Renal cortex interstitium (tissue), 11 donors: ENCODE measurements around the gene PKNOX2. TPM values are rescaled to one million over a fixed set of nuclear protein-coding genes. Genes with fewer than 3 reads are reported as not detected.

Experiments used
- DNase-seq, 11 donors: peaks; one replicate each; pipeline ENCODE4 v3.0.0-alpha.2; 2013; ENCODE audit warnings: low read depth in 9 of 11, low spot score in 4 of 11; ENCODE audit errors: extremely low read depth in 1 of 11
- polyA plus RNA-seq, 3 donors: library from polyadenylated mRNA; unstranded; fragments of 120-200 nt; gene quantifications; one replicate each; pipeline ENCODE4 v1.2.1, GENCODE V29; 2013; ENCODE audit not compliant: insufficient read length in 3 of 3

The PKNOX2 gene
- polyA plus RNA-seq, 3 donors, result 12.4 to 14.6 (median 13.9) TPM

- peak in 6 of 11 donors; percentile 60 to 85 (median 70) for DNase-seq
Observed at GRCh38 chr11:125376117-125376516, 211.6 kb downstream of the PKNOX2 start.

DNA sequence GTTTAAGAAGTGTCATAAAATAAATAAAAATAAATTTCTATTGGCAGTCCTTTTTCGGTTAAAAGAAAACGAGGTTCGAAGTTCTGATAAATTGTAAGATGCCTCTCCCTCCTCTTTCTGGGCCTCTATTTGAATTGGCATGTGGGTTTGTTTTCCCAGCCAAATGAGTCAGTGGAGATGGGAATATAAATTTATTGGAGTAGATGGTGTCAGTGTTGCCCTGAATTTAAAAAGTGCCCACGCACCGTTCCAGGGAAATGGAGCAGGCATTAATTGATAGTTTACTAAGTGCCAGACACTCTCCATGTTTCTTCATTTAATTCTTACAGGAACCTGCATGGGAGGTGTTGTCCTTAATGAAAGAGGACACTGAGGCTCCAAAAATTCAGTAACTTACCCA is 212.3 kb downstream of the PKNOX2 start:
- no peak for DNase-seq

DNA sequence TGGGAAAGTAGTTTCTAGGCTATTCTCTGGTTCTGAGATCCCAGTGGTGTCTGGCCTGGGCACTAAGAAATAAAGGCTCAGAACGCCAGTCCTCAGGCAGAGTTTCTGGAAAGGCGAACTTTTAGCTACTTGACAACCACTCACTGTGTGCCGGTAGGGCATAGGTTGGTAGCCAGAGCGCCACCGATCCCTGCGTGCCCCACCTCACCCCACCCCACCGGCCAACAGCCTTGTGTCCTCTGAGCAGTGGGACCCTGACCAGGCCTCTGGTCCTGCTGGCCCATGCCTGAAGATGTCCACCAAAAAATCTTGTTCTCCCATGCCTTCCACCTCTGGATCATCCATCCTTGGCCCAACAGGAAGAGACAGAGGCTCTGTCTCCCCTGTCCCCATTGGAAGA is 213.5 kb downstream of the PKNOX2 start:
- no peak for DNase-seq

DNA sequence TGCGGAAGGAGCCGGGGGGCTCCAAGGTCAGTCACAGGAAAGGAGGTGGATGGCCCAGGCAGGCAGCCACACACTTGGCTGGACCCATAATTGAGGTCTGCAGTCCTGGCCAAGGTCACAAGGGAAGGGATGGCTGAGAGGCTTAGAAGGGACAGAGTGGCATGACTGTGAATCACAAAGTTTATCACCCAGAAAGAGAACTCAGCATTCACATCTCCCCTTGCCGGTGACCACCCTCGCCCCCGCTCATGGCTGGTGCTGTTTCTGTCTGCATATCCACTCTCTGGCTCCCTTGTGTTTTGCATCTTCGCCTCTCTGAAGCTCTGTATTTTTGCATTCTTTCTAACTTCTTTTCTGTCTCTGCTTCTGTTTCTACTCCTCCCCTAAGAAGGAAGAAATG is 214.0 kb downstream of the PKNOX2 start:
- peak in 3 of 11 donors; percentile 47 to 65 (median 63) for DNase-seq

GRCh38 chr11:125379565-125379964 is 215.0 kb downstream of the PKNOX2 start:
- DNase-seq, result no peak

DNA sequence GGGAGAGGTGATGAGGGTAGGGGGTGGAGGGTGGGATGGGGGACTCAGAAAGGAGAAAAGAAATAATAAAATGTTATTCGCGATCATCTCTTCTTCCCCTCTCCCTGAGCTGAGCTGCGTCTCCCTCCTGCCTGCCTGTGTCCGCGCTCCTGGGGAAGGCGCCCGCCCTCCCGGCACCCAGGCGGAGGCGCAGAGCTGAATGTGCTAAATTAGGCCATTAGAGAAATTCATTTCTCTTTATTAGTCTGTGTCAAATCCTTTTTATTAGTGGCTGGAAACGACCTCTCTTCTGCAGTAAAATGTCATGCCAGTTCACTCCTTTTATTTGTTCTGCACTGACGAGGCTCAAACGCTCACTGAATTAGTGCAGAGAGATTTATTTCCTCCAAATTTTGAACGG is 215.4 kb downstream of the PKNOX2 start:
- no peak for DNase-seq

GRCh38 chr11:125380756-125381445 is 216.3 kb downstream of the PKNOX2 start:
- no peak for DNase-seq

- no peak for DNase-seq
Observed at GRCh38 chr11:125381499-125382044, 217.0 kb downstream of the PKNOX2 start.

DNA sequence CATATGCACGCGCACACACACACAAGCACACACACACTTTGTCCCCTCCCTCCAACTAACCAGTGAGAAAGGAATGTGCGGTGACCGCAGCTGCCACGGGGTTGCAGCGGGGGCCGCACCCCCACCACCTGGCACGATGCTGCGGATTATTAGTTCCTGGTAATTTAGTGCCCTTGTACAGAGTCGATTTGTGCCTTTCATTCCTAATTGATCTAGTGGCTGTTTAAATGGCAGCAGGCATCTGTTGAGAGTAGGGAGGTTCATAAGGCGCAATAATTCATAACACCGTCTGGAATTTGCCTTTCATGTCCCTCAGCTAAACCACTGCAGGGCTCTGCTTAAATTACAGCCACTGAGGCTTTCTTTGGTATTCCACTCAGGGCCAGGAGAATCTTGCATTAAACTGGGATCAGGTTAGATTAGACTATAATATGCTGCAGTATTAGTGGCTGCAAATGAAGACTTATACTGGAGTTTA is 217.8 kb downstream of the PKNOX2 start:
- DNase-seq, result no peak

- no peak for DNase-seq
Observed at GRCh38 chr11:125382822-125383221, 218.3 kb downstream of the PKNOX2 start.

DNA sequence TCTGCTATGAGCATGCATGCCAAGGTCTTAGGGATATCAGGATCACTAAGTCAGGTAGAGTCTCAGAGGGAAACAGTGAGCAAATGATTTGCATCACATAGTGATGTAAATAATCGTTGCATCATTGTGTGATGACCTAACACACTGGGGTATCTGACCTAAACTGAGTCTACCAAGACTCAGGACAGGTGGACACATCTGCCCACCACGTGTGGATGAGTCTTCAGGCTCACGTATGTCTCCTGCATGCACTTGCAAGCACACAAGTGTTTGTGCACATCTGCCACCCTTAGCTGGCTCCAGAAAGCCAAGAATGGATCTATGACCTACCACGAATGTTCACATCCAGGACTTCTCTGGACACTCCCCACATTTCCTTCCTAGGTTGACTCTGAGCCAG is 220.3 kb downstream of the PKNOX2 start:
- no peak for DNase-seq

DNA sequence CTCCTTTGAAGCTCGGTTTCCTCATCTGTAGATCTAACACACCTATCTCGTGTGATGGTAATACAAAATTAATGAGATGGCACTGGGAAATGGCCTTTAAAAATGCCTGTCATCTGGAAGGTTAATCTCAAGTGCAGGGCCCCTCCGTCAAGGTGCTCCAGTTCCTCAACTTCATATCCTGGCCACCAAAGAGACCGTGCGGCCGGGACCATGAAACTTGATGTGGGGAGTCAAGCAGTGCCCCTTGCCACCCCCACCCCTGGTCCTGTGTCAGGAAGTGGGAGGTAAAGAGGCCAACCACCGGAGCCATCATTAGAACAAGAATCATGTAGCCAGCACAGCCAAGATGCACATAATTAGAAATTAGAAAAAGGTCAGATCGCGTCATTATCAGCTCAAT is 223.3 kb downstream of the PKNOX2 start:
- DNase-seq, result no peak

- no peak for DNase-seq
Observed at GRCh38 chr11:125388611-125389010, 224.1 kb downstream of the PKNOX2 start.

GRCh38 chr11:125389339-125390166 is 225.0 kb downstream of the PKNOX2 start:
- no peak for DNase-seq

GRCh38 chr11:125390946-125391345 is 226.4 kb downstream of the PKNOX2 start:
- DNase-seq, result no peak

GRCh38 chr11:125393331-125393730 is 228.8 kb downstream of the PKNOX2 start:
- DNase-seq, result no peak

DNA sequence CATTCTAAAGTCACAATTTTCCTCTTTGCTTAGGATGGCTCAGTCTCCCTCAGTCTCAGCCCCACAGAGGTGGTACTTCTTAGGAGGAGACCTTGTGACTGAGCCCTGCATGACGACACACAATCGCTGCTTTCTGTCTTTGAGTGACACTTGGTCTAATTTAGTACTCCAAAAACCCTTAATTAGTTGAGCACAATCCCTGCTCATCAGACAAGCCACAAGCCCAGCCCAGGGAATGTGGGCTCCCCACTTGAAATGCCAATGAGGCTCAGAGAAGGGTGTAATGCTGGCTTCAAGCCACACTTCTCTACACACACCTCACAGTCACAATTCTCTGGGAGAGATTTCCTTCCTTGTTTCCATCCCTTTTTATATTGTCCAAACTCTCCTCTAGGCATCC is 229.7 kb downstream of the PKNOX2 start:
- no peak for DNase-seq

DNA sequence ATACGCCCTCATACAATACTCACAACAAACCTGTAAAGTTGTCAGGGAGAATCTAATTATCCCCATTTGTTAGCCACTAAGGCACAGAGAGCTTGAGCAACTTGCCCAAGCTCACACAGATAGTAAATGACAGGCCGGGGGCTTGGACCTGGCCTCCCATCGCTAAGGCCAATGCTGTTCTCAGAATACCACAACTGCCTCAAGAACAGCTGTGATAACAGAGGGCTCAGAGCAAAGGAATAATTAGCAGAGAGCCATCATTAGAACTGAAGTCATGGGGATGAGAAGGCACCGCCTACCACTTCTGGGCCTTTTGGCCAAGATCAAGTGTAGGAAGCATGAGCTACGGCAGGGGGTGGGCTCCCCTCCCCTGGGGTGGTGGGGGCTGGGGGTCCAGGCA is 232.9 kb downstream of the PKNOX2 start:
- no peak for DNase-seq

DNA sequence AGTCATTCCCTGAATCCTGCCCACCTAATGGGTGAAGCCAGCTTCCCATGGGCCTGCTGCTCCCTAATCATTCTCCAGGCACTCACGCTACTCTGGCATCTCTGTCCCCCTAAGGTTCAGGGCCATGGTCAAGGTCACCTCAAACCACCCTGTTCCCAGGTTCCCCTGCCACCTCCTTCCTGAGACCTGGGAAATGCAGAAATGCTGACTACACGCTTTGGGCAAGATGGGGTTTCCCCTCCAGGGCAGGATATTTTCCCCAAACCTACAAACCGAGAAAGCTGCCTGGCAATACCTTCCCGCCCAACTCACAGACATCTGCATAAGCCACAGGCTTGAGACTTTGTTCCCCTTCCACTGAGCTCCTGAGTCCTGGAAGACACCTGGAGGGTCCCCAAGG is 233.9 kb downstream of the PKNOX2 start:
- no peak for DNase-seq

GRCh38 chr11:125398994-125399640 is 234.6 kb downstream of the PKNOX2 start:
- no peak for DNase-seq
